Endothelial cell of umbilical vein (primary cell): Measurements from ENCODE around the gene FAM43A. TPM values are rescaled to one million over a fixed set of nuclear protein-coding genes. Genes with fewer than 3 reads are reported as not detected.

Experiments
- BruUV-seq: library from RNA; stranded (reverse); fragments of 400-500 nt; replicated peaks from 2 replicates; lab custom pipeline; 2021; lab: Mats Ljungman, UMichigan
- CTCF ChIA-PET: fragments of 300-600, 350-600 bp; sonication (Branson Sonifier 250); formaldehyde crosslinking; loops from one replicate; lab custom pipeline; 2021; ENCODE audit warnings: antibody characterized with exemption, inconsistent platforms; lab: Charles Lee
- POLR2A ChIA-PET: fragments of 300-600, 350-600 bp; sonication (Branson Sonifier 250); formaldehyde crosslinking; loops from one replicate; lab custom pipeline; 2021; ENCODE audit warnings: antibody characterized with exemption, inconsistent platforms; lab: Charles Lee
- DNase-seq: peaks from one replicate; pipeline ENCODE4 v3.0.0-alpha.2; 2011; ENCODE audit warnings: low read depth, low spot score
- FAIRE-seq: peaks from 2 replicates; lab custom pipeline; 2011; peaks lifted over from hg19 to GRCh38; lab: Jason Lieb, UNC
- H2AFZ ChIP-seq: 2 replicates; pipeline ENCODE4 v1.6.0; 2012; ENCODE audit warnings: low read depth, low read length, control low read depth, inconsistent platforms
- H3K27ac ChIP-seq: 2 replicates; pipeline ENCODE4 v1.5.1; 2011; ENCODE audit warnings: low read depth, mild to moderate bottlenecking, control low read depth, low read length, moderate library complexity; ENCODE audit not compliant: insufficient read depth
- H3K27me3 ChIP-seq, 2 experiments: 2 replicates each; pipeline versions ENCODE4 v1.6.0 to v1.6.1; 2011; ENCODE audit warnings: low read length in 2 of 2, mixed read lengths in 1 of 2; ENCODE audit not compliant: control insufficient read depth in 2 of 2, insufficient read depth in 2 of 2
- H3K36me3 ChIP-seq, 2 experiments: 2 replicates in 1 of 2; 3 replicates in 1 of 2; pipeline ENCODE4 v1.5.1; 2011; ENCODE audit warnings: low read length in 2 of 2, mild to moderate bottlenecking in 1 of 2, moderate library complexity in 1 of 2; ENCODE audit not compliant: control insufficient read depth in 2 of 2, insufficient read depth in 2 of 2; ENCODE audit errors: extremely low read depth in 1 of 2
- H3K4me1 ChIP-seq: 3 replicates; pipeline ENCODE4 v1.5.1; 2011; ENCODE audit warnings: mild to moderate bottlenecking, low read length; ENCODE audit not compliant: control insufficient read depth, insufficient read depth; ENCODE audit errors: extremely low read depth
- H3K4me2 ChIP-seq: 2 replicates; pipeline ENCODE4 v1.6.1; 2011; ENCODE audit warnings: low read length, control low read depth, mixed read lengths; ENCODE audit not compliant: insufficient read depth
- H3K4me3 ChIP-seq, 3 experiments: fragments of 200-600 bp in 1 of 3; sonication (generic), shearing (Covaris generic) in 1 of 3; replicated peaks in 1 of 3; 2 replicates each; pipeline ENCODE4 v1.5.1; 2011 to 2016; ENCODE audit warnings: control low read depth in 3 of 3, low read length in 3 of 3, mild to moderate bottlenecking in 2 of 3, inconsistent platforms in 1 of 3, low read depth in 1 of 3, moderate library complexity in 1 of 3; ENCODE audit not compliant: insufficient read depth in 1 of 3
- H3K79me2 ChIP-seq: 2 replicates; pipeline ENCODE4 v1.6.0; 2012; ENCODE audit warnings: low read length, inconsistent platforms; ENCODE audit not compliant: control insufficient read depth, insufficient read depth
- H3K9ac ChIP-seq: replicated peaks from 2 replicates; pipeline ENCODE3; 2011; ENCODE audit warnings: low read length, control low read depth; ENCODE audit not compliant: insufficient read depth; ENCODE audit errors: extremely low read depth
- H3K9me1 ChIP-seq: replicated peaks from 3 replicates; pipeline ENCODE4 v1.6.0; 2011; ENCODE audit warnings: mild to moderate bottlenecking, low read length; ENCODE audit not compliant: control insufficient read depth, insufficient read depth; ENCODE audit errors: extremely low read depth
- H3K9me3 ChIP-seq: replicated peaks from 2 replicates; pipeline ENCODE4 v1.5.1; 2012; ENCODE audit warnings: low read length, inconsistent platforms; ENCODE audit not compliant: control insufficient read depth, insufficient read depth
- H4K20me1 ChIP-seq: replicated peaks from 2 replicates; pipeline ENCODE3; 2011; ENCODE audit warnings: mild to moderate bottlenecking, low read length; ENCODE audit not compliant: control insufficient read depth, insufficient read depth; ENCODE audit errors: extremely low read depth
- EZH2 ChIP-seq: IDR thresholded peaks from 2 replicates; pipeline ENCODE4 v1.6.1; 2012; ENCODE audit warnings: borderline replicate concordance, low read depth, mild to moderate bottlenecking, moderate library complexity, low read length, inconsistent platforms; ENCODE audit not compliant: severe bottlenecking
- GATA2 ChIP-seq: IDR thresholded peaks from 2 replicates; pipeline ENCODE4 v1.7.0; 2011; ENCODE audit warnings: low read depth, mild to moderate bottlenecking, moderate library complexity, mixed read lengths, low read length; ENCODE audit not compliant: insufficient read length, insufficient read depth
- JUN ChIP-seq: IDR thresholded peaks from 2 replicates; pipeline ENCODE4 v1.6.1; 2011; ENCODE audit warnings: borderline replicate concordance, low read depth; ENCODE audit not compliant: insufficient read length, insufficient read depth
- MYC ChIP-seq: IDR thresholded peaks from one replicate; pipeline ENCODE4 v1.6.1; 2011; ENCODE audit warnings: mild to moderate bottlenecking, low read depth, low read length
- POLR2AphosphoS5 ChIP-seq: IDR thresholded peaks from 2 replicates; pipeline ENCODE4 v1.6.1; 2012; ENCODE audit warnings: low read depth, mild to moderate bottlenecking, control low read depth, low read length, moderate library complexity; ENCODE audit not compliant: insufficient read depth
- dilution Hi-C: fragments of 300-500 bp; cut with MboI; formaldehyde crosslinking; loops from one replicate; pipeline ENCODE4 v1.15.0; 2019; ENCODE audit warnings: low sequenced_read_pairs; ENCODE audit not compliant: extremely low pct_ligation_motif_present
- intact Hi-C: fragments of 100-400 bp; cut with micrococcal nuclease; formaldehyde crosslinking; loops from one replicate; pipeline ENCODE4 v1.10.0; 2022
- polyA plus RNA-seq, 4 experiments: library from polyadenylated mRNA; depleted of rRNA in 3 of 4; stranded (reverse) in 3 of 4; unstranded in 1 of 4; fragments of >200 nt; gene quantifications; 2 replicates each; pipeline versions ENCODE4 v1.2.1 to v1.2.3, GENCODE V29; 2011 to 2012; ENCODE audit warnings: missing spikeins in 1 of 4
- total RNA-seq: library from RNA; stranded (reverse); gene quantifications from 2 replicates; pipeline ENCODE4 v1.2.3, GENCODE V29; 2021
- TF ChIP-seq, protein P1 (sequence below): IDR thresholded peaks from 2 replicates; pipeline ENCODE4 v1.6.1; 2011; ENCODE audit not compliant: insufficient read depth, insufficient read length
- TF ChIP-seq, protein P2 (sequence below), 2 donors: IDR thresholded peaks; 1 replicate in 1 of 2; 2 replicates in 1 of 2; pipeline ENCODE4 v1.5.1; 2011; ENCODE audit warnings: low read length in 2 of 2, mild to moderate bottlenecking in 2 of 2, moderate library complexity in 2 of 2, control low read depth in 1 of 2, inconsistent platforms in 1 of 2, low read depth in 1 of 2; ENCODE audit not compliant: insufficient read depth in 1 of 2; ENCODE audit errors: extremely low read depth in 1 of 2

Gene FAM43A
- total and polyA plus RNA-seq, 2 donors (not counting 3 experiments of a cell fraction or from before 2014, with no cell fraction given), result 244 to 307 TPM

DNA sequence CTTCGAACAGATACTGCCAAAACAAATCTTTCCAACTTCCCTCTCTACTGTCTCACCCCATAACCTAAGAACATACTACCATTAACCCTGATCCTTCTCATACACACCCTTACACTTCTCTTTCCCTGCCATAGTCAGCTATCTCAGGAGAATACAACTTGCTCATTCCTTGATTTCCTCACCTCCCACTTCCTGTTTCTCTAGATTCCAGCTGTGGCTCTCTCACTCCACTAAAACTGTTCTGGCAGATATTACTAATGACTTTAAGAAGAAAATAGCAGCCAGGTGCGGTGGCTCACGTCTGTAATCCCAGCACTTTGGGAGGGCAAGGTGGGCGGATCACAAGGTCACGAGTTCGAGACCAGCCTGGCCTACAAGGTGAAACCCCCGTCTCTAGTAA is 18.3 kb upstream of the FAM43A start:
- no peak for TF ChIP-seq MYC
- no peak for TF ChIP-seq EZH2
- TF ChIP-seq JUN, result no peak
- no peak for TF ChIP-seq POLR2AphosphoS5
- no peak for TF ChIP-seq GATA2
- TF ChIP-seq, protein P1, sequence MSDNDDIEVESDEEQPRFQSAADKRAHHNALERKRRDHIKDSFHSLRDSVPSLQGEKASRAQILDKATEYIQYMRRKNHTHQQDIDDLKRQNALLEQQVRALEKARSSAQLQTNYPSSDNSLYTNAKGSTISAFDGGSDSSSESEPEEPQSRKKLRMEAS, result no peak
- Histone ChIP-seq H3K9me1 (no peaks in the 10 kb centered on the region), H3K9ac (no peak overlapping the region), H3K27ac (no peak overlapping the region), H3K79me2 (peaks cover 50% of the 10 kb centered on the region), H3K4me3 (no peak overlapping the region), H3K4me2 (no peak overlapping the region), H4K20me1 (no peaks in the 10 kb centered on the region), H3K36me3 (peaks cover 7 to 17% of the 10 kb centered on the region in 2 experiments), H2AFZ (no peak overlapping the region), H3K4me1 (peaks cover 30% of the 10 kb centered on the region), H3K27me3 (no peaks in the 10 kb centered on the region), H3K9me3 (no peaks in the 10 kb centered on the region)
- POLR2A ChIA-PET, result no interaction called here
- dilution Hi-C loops, result no loop called here
- CTCF ChIA-PET, result interaction anchor here (1.0 to 4.1 kb wide), 2 partner anchors 28 to 34 kb away, joined by 4 to 36 read pairs; partner anchors contain the start of gene TMEM44
- intact Hi-C loops, result no loop called here
- FAIRE-seq (no peak), DNase-seq (peak; percentile 26)
- BruUV-seq, result no TSS peak

DNA sequence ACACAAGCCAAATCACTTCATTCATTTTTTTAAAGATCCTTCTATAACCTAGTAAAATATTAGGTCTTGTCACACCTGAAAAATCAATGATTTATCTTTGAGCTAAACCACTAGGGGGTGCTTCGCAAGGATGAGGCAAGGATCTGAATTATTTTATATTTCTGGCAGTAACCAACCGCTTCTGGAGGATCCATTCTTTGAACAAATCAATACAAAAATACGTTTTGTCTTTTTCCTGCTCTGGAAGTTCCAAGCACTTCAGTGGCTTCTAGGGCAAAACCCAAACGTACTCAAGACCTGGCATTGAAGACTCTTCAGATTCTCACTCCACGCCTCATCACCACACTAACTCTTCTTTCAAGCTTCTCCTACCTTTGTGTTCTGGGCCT is 14.2 kb upstream of the FAM43A start:
- H4K20me1 ChIP-seq, result no peaks in the 10 kb centered on the region
- H3K9me1 ChIP-seq, result no peaks in the 10 kb centered on the region
- H3K36me3 ChIP-seq, result peaks cover 3 to 4% of the 10 kb centered on the region in 2 experiments
- peak overlapping the region; percentile 95 for H3K9ac ChIP-seq
- dilution Hi-C loops, result no loop called here
- H3K4me3 ChIP-seq, result peak overlapping the region; percentile 61 to 97 (median 64)
- H3K4me2 ChIP-seq, result peak overlapping the region; percentile 99
- ChIA-PET POLR2A (interaction anchor here (1.2 to 2.6 kb wide), 7 partner anchors 10 to 600 kb away, joined by 3 to 18 read pairs (median 6); partner anchors contain the start of genes FAM43A, TMEM44 and XXYLT1), CTCF (interaction anchor here (0.7 to 5.0 kb wide), 35 partner anchors 10 to 599 kb away, joined by 3 to 71 read pairs (median 7); partner anchors contain the start of genes FAM43A, TMEM44 and XXYLT1)
- H3K27me3 ChIP-seq, result peaks cover 0 to 2% of the 10 kb centered on the region in 2 experiments
- intact Hi-C loops, result loop anchor here (5.0 kb wide), 2 partner anchors 39 to 771 kb away; partner anchors contain the start of genes ACAP2 and TMEM44
- H2AFZ ChIP-seq, result peak overlapping the region; percentile 17
- TF ChIP-seq JUN (no peak), MYC (no peak)
- TF ChIP-seq, protein P2, sequence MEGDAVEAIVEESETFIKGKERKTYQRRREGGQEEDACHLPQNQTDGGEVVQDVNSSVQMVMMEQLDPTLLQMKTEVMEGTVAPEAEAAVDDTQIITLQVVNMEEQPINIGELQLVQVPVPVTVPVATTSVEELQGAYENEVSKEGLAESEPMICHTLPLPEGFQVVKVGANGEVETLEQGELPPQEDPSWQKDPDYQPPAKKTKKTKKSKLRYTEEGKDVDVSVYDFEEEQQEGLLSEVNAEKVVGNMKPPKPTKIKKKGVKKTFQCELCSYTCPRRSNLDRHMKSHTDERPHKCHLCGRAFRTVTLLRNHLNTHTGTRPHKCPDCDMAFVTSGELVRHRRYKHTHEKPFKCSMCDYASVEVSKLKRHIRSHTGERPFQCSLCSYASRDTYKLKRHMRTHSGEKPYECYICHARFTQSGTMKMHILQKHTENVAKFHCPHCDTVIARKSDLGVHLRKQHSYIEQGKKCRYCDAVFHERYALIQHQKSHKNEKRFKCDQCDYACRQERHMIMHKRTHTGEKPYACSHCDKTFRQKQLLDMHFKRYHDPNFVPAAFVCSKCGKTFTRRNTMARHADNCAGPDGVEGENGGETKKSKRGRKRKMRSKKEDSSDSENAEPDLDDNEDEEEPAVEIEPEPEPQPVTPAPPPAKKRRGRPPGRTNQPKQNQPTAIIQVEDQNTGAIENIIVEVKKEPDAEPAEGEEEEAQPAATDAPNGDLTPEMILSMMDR (IDR thresholded peaks at IDR 0.05; ENCODE audit: extremely low read depth in 1 of 2, insufficient read depth in 1 of 2, low read depth in 1 of 2, low read length in 2 of 2), result peak; percentile 43
- no peaks in the 10 kb centered on the region for H3K9me3 ChIP-seq
- BruUV-seq, result TSS peak; percentile 68
- H3K27ac ChIP-seq, result peak overlapping the region; percentile 93
- DNase-seq (peak; percentile 67), FAIRE-seq (peak; percentile 80)
- H3K79me2 ChIP-seq, result peaks cover 42% of the 10 kb centered on the region
- H3K4me1 ChIP-seq, result peaks cover 15% of the 10 kb centered on the region
